ENCODE measurements around the gene KLK15.
A peak's percentile ranks its signal among the peaks of the same experiment; 100 is the strongest.

KLK15 gene

DNA sequence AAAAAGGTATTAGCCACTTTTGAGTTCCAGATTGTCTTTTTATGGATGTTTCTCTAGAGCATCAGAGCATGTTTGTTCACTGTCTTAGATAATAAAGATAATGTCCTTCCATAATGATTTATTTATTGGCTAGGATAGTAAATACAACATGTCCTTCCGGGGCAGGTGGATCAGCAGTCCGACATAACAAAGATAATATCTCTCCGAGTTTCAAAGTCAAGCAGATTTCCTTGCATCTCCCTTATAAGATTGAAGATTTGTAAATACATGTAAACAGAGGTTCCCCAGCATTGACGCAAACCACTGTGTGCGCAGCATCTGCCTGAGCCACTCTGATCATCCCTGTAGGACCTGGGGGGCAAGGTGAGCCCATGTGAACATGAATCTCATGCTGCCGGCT is 8.8 kb upstream of the KLK15 start:
- DNase-seq, result no peak

DNA sequence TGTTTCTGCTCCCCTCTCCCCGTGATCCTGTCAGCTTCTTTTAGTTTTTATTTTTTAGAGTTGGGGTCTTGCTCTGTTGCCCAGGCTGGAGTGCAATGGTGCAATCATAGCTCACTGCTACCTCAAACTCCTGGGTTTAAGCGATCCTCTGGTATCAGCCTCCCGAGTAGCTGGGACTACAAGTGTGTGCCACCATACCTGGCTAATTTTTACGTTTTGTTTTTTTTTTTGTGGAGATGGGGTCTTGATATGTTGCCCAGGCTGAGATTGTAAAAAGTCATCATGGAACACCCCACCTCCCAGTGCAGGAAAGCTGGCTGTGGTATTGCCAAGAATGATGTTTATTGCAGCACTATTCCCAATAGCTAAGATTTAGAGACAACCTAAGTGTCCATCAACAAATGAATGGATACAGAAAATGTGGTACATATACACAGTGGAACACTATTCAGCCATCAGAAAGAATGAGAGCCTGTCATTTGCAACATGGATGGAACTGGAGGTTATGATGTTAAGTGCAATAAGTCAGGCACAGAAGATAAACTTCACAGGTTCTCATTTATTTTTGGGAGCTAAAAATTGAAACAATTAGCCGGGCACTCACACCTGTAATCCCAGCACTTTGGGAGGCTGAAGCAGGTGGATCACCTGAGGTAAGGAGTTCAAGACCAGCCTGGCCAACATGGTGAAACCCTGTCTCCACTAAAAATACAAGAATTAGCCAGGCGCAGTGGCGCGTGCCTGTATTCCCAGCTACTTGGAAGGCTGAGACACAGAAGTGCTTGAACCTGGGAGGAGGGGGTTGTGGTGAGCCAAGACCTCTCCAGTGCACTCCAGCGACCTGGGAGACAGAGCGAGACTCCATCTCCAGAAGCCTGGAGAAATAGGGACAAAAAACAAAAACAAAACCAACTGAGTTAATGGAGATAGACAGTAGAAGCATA is 6.6 kb upstream of the KLK15 start:
- DNase-seq, result no peak

GRCh38 chr19:50838239-50838638 is 4.9 kb upstream of the KLK15 start:
- no peak for DNase-seq

DNA sequence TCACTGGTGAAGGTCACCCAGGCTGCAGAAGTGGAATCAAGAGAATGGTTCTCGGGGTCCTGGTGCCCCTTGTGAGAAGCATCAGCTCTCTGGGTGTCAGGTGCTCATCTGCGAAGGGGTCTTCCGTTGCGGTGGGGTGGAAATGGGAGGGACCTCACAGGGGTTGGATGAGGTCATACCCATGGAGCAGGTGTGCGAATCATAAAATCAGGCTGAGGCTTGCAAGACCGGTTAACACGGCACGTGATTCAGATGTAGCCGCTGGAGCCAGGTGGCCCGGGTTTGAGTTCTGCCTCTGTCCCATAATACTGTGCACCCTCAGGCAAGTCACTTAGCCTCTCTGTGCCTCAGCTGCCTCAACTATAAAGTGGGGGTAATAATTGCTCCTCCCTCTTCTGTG is 3.9 kb upstream of the KLK15 start:
- no peak for DNase-seq

- no peak for DNase-seq
Measured at GRCh38 chr19:50836543-50837195, 3.3 kb upstream of the KLK15 start.

DNA sequence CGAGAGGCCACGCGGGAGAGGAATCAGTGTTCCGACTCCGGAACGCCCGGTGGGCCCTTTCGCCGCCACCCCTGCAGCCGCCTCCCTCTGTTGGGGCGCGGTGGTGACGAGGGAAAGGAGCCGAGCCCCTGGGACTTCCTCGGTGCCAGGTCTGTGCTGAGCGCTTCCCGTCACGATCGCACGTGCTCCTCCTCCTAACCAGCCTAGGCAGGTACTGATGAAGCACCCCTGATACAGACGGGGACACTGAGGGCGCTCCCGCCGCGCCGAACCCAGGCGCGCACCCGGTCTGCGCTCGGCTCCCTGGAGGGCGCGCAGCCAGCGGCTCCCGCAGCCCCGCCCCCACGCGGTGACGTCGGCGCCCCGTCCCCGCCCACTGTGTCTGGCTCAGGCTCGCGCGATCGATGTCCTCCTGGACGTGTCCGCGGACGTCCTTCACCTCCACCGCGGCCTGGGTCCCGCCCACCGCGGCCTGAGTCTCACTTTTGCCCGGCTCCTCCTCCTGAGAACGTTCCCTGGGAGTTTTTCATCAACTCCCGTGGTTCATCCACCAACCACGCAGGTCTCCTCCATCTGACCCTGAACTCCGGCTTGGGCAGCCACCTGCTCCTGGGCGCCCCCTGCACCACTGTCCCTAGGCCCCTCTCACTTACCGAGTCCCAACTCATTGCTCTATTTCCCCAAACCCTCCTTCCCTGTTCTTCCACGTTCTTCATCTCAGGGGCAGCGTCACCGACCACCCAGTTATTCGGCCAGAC is 2.6 kb upstream of the KLK15 start:
- DNase-seq, result peak in 1 of 2 donors; percentile 38

DNA sequence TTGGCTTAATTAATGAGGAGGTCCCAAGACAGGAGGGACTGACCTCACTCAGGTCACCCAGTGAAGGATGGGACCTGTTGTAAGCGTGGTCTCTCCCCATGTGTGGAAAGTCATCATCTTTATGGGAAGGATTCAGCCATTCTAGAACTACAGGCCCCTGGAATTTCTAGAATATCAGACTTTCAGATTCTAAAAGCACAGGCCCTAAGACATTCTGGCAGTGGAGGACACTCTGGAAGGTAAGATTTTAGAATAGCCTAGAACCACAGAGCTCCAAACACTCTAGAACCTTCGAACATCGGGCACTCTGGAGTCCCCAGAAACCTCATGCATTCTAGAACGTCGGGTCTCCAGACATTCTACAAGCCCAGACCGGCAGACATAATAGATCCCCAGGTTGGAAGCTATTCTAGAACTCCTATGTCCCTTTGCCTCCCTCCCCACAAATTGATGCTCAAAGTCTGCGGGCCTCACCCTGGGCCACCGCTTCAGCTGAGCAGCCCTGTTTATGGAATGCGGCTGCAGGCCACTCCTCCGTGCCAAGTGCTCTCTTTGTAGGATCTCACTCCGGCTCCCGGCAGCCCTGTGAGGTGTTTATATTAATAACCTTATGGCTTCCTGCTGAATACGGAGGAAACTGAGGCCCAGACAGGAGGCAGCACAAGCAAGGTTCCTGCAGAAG is 1.9 kb upstream of the KLK15 start:
- DNase-seq, result no peak

DNA sequence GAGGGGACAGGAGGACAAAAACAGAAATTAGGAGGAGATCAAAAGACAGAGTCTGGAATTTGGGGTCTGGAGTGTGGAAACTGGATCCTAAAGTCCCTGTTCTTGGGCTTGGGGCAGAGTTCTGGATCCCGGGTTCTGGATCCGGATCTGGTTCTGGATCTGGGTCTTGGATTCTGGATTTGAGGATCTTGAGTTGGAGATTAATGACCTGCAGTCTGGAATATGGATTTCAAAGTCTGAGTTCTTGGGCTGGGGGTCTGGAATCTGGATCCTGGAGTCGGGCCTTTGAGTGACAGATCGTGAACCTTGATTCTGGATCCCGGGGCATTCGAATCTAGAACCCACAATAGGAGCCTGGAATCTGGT is 411 bp upstream of the KLK15 start:
- DNase-seq, result no peak

DNA sequence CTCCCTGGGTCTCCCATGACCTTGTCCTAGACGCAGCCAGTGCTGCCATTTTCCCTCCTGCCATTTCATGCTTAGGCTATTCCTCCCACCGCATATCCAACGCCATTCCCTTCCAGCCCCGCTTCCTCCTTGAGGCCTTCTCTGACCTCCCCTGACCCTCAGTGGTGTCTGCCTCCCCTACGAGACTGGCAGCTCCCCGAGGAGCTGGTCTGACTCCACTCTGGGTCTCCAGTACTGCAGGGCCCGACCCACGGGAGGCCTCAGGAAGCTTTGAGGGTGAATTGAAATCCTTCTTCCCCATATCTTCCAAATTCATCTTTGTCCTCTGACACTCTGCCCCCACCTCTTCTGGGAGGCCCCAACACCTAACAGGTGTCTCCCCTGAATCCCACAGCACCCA is 708 bp downstream of the KLK15 start:
- no peak for DNase-seq

GRCh38 chr19:50831026-50831396 is 2.4 kb downstream of the KLK15 start:
- DNase-seq, result no peak

- no peak for DNase-seq
Measured at GRCh38 chr19:50830266-50831025, 2.9 kb downstream of the KLK15 start.

DNA sequence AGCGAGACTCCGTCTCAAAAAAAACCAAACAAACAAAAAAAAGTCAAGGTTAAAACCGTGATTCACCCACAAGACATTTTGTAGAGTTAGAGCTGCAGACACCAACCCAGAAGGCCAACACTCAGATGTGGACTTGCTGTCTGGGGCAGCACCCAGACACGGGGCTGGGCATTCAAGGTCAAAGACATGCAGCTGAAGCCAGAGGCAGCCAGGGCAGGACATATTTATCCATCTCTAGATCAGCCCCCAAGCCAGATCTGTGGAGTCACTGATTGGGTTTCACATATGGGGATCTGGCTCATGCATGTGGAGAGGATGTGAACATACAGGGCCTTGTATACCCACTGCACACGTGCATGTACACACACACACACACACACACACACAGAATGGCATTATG is 3.6 kb downstream of the KLK15 start:
- DNase-seq, result no peak

DNA sequence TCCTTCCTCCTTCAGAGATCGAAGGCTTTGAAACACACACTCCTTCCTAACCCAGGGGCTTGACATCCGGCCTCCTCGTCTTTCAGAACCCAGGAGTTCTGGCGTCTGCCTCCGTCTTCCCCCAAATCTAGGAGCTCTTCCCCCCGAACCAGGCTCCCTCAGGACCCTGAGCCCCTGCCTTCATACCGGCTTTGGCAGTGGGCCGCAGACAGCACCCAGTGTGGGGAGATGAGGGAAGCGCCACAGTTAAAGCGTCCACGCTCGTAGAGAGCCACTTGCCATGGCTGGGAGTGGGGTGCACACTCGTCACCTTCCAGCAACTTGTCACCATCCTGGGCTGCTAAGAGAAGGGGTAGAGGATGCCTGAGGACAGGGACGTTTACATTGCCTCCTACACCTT is 5.9 kb downstream of the KLK15 start:
- no peak for DNase-seq

DNA sequence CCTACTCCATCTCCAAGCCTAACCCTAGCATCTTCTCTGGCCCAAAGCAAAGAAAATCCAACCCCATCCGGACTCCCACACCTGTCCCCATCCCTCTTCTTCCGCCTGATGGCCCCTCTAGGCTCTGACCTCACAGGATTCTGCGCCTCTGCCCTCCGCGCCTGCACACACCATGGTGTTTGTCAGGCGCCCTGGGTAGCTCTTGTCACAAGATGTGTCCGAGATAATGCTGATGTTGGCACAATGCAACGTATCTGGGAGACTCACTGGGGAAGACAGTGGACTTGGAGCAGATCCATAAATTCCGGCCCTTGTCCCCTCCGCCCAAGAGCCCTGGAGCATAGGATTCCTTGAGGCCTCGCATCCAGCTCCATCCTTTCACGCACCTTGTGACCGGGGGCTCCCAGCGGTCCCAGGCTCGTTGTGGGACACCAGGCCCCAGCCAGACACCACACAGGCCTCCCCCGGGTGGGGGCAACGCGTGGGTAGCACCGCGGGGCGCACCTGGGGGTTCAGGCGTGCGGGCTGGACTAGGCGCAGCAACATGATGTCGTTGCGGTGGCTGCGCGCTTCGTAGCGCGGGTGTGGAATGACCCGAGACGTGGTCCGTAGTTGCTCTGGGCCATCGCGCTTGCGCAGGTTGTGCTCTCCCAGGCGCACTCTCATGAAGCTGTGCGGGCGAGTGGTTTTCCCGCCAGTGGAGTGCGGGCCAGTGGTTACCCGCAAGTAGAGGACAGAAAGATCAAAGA is 6.7 kb downstream of the KLK15 start:
- DNase-seq, result no peak

DNA sequence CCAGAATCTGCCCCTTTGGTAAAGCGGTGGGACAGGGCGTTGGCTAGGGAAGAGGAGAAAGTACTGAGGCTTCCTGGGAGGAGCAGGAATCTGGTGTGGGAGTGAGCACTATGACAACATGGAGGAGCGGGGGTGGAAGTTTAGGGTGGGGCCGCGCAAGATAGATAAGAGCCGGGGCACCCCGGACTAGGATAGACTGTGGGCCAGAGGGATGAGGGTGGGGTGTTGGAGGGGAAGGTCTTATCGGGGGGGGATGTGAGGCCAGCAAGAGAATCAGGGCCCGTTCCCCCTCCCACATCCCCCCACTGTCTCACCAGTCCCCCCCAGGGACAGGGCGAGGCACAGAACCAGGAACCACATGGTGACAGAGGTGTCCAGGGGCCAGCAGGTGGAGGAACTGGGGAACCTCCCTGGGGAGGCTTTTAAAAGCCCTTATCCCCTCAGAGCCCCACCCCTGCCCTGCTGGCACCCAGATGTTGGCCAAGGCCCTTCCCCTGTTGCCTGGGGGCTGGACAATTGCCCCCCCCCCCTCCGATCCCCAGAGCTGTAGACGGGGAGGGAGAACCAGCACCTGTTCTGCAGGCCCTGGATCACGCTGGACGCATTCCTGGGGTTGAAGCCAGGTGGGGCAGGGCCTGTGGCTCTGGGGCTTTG is 9.9 kb downstream of the KLK15 start, which contains the start of gene KLK1:
KLK1 (minus strand) TSS at position 399 of the 654 bp plus-strand sequence; CDS start at position 360, 39 bp downstream.
- DNase-seq, result no peak

DNA sequence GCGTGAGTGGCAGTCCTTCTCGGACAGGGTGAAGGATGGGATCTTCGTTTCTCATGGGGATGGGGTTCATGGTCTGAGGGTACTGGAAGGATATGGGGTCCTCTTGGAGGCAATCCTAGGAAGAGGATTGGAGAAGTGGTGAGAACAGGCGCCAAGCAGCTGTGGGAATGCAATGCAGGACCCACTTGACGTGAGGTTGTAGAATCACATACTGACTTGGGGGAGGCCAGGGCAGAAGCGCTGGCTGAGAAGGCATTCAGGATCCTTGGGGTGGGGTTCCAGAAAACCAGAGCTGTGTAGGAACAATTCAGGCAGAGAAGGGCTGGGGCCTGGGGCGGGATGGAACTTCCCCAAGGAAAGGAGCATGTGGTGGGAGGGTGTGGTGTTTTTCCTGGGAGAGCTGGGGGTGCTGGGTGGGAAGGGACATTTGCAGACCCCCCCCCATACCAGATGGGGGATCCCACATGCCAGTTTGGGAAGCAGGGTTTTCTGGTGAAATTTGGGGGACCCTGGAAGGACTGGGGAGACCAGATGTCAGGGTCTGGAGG is 10.6 kb downstream of the KLK15 start:
- no peak for DNase-seq

DNA sequence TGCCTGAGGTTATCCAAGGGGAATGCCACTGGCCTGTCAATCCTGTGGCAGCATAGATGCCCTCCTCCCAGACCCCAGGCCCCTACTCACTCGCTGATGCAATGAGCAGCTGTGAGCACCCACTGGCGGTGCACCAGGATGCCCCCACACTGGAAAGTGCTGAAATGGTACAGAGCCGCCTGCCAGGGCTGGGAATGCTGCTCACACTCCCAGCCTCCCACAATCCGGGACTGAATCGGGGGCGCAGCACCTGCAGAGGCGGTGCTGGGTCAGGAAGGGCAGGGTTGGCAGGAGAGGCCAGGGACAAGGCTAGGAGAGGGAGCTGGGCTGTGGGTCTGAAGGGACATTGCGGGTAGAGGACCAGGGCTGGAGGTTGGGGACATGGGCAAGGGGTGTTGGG is 11.8 kb downstream of the KLK15 start:
- DNase-seq, result no peak

- DNase-seq, result no peak
Measured at GRCh38 chr19:50821248-50821612, 12.1 kb downstream of the KLK15 start.

DNA sequence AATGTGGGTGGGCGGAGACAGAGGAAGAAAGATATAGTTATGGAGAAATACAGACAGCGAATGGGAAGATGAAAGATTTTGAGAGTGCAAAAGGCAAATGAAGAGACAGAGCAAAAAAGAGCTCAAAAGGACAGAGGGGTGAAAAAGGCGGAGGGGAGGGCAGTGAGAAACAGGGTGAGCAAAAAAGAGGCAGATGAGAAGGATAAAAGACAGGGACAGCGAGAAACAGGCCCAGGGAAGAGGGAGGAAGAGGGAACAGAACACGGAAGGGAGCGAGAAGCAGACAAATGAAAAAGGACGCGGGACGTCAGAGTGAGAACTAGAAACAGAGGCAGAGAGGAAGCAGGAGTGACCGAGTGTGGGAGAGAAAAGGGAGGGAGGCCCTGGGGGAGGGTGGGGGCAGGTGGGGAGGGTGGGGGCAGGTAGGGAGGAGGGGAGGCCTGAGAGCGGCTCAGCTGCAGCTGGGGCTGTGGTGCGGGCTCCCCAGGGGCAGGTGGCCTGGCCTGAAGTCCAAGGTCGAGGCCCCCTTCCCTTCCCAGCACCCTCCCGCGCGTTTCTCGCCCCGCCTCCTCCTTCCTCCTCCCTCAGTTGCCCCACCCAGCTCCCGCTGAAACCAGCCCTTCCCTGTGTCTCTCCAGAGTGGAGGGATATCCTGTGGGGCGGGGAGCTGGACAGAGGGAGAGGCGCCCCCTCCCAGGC is 12.7 kb downstream of the KLK15 start:
- DNase-seq, result no peak

- no peak for DNase-seq
Measured at GRCh38 chr19:50820086-50820485, 13.3 kb downstream of the KLK15 start.

Data from bone marrow (tissue), 2 donors.